ENCODE measurements around the gene PCID2.
A peak's percentile ranks its signal among the peaks of the same experiment; 100 is the strongest.
"Not testable (repeated sequence)": the region's sequence is repeated elsewhere in the genome, so short reads cannot be mapped to it uniquely, and the experiment has no call there.

PCID2 gene

DNA sequence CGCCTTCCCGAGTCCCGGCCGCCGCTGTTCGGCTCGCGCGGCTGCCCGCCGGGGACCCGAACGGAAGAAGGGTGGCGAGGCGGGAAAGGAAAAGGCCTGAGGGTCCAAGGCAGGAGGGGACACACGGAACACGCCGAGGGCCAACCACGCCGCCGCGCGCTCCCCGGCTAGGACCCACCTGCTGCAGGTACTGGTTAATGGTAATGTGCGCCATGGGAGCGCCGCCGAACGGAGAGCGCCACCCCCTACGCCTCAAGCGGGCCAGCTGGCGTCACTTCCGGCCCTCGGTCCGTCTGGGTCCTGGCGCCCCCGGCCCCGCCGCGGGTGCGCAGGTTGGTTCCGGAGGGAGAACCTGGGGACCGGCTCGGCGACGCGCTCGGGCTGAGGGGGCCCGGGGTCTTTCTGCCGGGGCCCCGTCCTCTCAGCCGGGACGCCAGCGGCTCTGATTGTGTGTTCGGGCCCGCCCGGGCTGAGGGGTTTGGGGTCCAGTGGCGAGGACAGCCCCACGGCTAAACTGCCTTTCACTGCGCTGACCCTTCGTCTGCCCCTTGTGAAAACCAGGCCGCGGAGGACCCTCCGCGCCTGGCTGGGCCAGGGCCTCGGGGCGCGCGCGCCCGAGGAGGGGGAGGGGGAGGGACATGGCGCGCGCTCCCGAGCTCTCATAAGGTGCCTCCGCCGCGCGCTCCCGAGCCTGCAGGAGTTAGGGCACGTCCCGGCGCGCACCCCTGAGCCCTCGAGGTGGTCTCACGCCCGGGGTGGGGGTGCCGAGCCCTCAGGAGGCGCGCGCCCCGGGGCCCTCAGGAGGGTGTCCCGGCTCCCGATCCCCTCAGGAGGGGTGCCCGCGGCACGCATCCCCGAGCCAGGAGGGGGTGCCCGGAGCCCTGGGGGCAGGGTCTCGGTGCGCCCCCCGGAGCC lies at the start of gene PCID2:
Gene PCID2 (minus strand): TSS at position 249 of the 915 bp plus-strand sequence. CDS start 35 bp downstream, at position 214.
- Mint-ChIP-seq H3K4me3 (peak within 1 kb of the TSS; percentile 92), H3K27me3 (no peaks in the 10 kb centered on the region), H3K4me1 (ENCODE audit: low read depth) (peaks cover 41% of the 10 kb centered on the region), H3K36me3 (ENCODE audit: low read depth) (peaks cover 74% of the 10 kb centered on the region), H3K9me3 (no peaks in the 10 kb centered on the region), H3K27ac (peak within 1 kb of the TSS; percentile 92)
- peak; percentile 97 for DNase-seq

DNA sequence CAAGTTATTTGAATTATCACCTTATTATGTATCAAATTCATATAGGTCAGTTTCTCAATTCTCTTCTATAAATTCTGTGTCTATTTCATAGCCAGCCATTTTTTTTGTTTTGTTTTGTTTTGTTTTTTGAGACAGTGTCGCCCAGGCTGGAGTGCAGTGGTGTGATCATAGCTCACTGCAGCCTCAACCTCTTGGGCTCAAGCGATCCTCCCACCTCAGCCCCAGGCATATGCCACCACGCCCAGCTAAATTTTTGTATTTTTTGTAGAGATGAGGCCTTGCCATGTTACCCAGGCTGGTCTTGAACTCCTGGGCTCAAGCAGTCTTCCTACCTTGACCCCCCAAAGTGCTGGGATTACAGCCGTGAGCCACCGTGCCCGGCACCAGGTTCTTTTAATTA lies 49.4 kb upstream of the PCID2 start:
- H3K9me3 Mint-ChIP-seq; H3K27me3 Mint-ChIP-seq; DNase-seq; H3K4me3 Mint-ChIP-seq; H3K27ac Mint-ChIP-seq; H3K4me1 Mint-ChIP-seq (ENCODE audit: low read depth): not testable (repeated sequence)
- H3K36me3 Mint-ChIP-seq (ENCODE audit: low read depth): peaks cover 88% of the 10 kb centered on the region

DNA sequence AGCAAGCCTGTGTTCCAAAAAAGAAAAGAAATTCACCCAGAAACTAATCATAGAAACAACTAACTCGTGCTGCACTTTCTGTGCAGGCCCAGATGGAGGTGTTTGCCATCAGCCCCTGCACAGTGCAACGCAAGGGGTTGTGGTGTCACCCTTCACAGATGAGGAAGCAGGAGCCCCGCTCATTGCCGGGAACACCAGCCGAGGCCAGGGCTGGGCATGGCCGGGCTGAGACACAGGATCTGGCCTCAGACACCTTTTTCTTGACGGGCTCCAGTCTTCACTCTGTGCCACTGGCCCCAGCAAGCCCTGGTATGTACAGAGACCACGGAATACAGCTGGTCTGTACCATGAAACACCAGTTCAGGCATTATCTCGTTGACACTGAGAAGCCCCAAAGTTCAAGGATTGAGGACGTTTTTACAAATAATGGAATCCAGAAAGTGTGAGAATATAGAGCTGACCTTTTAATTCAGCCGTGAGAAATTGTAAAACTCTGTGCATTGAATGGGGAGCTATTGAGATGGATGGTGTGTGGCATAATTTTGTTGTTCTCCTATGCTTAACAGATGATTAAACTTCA lies 44.1 kb upstream of the PCID2 start:
- Mint-ChIP-seq H3K36me3 (ENCODE audit: low read depth) (peaks cover 93% of the 10 kb centered on the region), H3K27me3 (no peaks in the 10 kb centered on the region), H3K27ac (no peak overlapping the region), H3K9me3 (no peaks in the 10 kb centered on the region), H3K4me1 (ENCODE audit: low read depth) (no peaks in the 10 kb centered on the region), H3K4me3 (no peak overlapping the region)
- DNase-seq: no peak

DNA sequence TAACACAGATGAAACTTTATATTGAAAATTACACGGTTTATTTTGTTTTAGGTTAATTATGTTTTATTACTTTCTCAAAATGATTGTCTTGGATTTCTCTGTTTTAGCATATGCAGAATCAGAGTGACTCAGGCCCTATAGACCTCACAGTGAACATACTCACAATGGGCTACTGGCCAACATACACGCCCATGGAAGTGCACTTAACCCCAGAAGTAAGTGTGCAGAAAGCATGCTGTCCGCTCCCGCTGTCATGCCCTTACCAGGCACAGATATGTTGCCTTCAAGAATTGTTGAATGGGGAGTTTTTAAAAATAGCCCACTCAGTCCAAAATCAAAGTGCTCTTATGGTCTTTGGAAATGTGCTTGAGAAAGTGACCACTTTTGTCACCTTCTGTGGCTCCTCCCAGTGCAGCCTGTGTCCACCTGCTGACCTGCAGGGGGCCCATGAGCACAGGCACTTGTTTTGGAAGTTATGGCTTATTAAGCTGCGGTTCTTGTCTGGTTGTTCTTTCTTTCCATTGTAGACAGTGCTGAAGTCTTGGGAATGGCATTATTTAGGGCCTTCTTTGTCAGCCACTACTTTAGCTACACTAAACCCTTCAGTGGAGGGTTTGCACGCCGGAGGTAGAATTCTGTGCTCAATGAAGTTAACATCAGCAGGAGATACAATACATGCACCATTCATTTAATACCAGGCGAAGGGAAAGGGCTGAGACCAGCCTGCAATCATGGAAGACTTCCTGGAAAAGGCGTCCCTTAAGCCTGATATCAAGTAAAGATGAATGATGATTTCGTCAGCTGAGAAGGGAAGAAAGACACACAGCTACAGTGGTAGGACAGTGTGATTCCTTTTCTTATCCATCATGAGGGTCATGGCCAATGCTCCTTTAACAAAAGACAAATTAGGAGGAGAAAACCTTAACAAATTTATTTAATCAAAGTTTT lies 37.7 kb upstream of the PCID2 start:
- no peak for DNase-seq
- Mint-ChIP-seq H3K9me3 (no peaks in the 10 kb centered on the region), H3K27ac (no peak overlapping the region), H3K4me3 (no peak overlapping the region), H3K4me1 (ENCODE audit: low read depth) (no peaks in the 10 kb centered on the region), H3K36me3 (ENCODE audit: low read depth) (peaks cover 99% of the 10 kb centered on the region), H3K27me3 (no peaks in the 10 kb centered on the region)

DNA sequence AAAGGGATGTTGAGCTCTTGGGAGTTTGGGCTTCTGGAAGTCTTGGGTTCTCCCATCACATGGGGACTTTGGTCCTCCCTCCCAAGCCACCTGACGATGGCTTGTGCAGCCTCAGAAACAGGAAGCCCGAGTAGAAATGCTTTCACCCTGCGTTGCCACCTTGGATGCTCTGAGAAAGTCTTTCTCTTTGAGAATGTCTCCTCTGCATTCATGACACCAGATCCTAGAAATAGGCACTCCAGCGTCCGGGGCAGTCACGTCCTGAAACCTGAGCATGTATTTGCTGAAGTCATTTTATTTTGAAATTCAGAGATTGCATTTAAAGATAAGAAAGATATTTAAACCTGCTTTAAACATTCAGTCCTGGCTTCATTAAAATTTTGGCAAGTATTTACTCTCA lies 35.4 kb upstream of the PCID2 start:
- H3K36me3 Mint-ChIP-seq (ENCODE audit: low read depth): peaks cover 99% of the 10 kb centered on the region
- H3K9me3 Mint-ChIP-seq: no peaks in the 10 kb centered on the region
- no peak for DNase-seq
- no peak overlapping the region for H3K4me3 Mint-ChIP-seq
- H3K27me3 Mint-ChIP-seq: no peaks in the 10 kb centered on the region
- H3K27ac Mint-ChIP-seq: no peak overlapping the region
- H3K4me1 Mint-ChIP-seq (ENCODE audit: low read depth): no peaks in the 10 kb centered on the region

DNA sequence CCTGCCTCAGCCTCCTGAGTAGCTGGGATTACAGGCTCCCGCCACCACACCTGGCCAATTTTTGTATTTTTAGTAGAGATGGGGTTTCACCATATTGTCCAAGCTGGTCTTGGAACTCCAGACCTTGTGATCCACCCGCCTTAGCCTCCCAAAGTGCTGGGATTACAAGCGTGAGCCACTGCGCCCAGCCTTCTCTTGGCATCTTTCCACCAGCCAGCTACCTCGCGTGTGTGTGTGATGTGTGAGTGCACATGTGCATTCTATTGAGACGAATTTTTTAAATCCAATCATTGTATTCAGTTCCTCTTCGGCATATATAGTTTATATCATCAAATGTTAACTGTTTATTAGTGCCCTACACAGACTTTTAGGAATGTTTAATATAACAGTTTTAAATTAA lies 33.2 kb upstream of the PCID2 start:
- not testable (repeated sequence) for H3K27ac Mint-ChIP-seq; H3K4me1 Mint-ChIP-seq (ENCODE audit: low read depth); H3K9me3 Mint-ChIP-seq; H3K27me3 Mint-ChIP-seq; H3K4me3 Mint-ChIP-seq; DNase-seq
- H3K36me3 Mint-ChIP-seq (ENCODE audit: low read depth): peaks cover 96% of the 10 kb centered on the region

DNA sequence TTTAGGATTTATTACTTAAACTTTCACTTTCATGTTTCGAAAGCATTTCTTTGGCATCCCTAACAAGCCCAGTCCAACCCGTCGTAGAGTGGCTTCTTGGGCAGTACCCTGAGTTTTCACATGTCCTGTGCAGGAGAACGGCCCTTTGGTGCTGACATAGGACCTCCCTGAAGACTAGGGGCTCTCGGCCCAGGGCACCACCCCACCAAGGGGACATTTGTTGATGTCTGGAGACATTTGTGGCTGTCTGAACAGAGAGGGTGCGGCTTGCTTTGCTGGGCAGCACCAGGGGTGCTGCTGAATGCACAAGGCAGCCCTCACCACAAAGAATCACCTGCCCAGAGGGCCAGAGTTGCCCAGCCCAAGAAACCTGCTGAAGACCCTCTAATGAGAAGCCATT lies 31.5 kb upstream of the PCID2 start:
- Mint-ChIP-seq H3K4me1 (ENCODE audit: low read depth) (no peaks in the 10 kb centered on the region), H3K27ac (no peak overlapping the region), H3K4me3 (no peak overlapping the region), H3K27me3 (no peaks in the 10 kb centered on the region), H3K9me3 (no peaks in the 10 kb centered on the region), H3K36me3 (ENCODE audit: low read depth) (peaks cover 96% of the 10 kb centered on the region)
- no peak for DNase-seq

DNA sequence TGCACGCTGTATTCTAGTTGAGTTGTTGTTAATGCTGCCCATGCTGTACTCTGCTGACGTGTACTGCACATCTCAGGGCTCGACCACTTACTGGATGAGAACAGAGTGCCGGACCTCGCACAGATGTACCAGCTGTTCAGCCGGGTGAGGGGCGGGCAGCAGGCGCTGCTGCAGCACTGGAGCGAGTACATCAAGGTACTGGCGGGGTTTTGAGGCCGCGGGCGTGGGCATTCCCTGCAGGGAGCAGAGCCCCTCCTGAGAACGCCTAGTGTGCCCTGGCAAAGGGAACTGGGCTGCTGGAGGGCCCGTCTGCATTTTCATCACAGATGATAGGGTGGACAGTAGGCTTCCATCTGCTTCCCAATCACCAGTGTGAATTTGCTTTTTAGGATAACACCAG lies 30.9 kb upstream of the PCID2 start:
- no peaks in the 10 kb centered on the region for H3K9me3 Mint-ChIP-seq
- H3K27ac Mint-ChIP-seq: no peak overlapping the region
- no peaks in the 10 kb centered on the region for H3K27me3 Mint-ChIP-seq
- no peak overlapping the region for H3K4me3 Mint-ChIP-seq
- DNase-seq: no peak
- H3K36me3 Mint-ChIP-seq (ENCODE audit: low read depth): peaks cover 96% of the 10 kb centered on the region
- H3K4me1 Mint-ChIP-seq (ENCODE audit: low read depth): no peaks in the 10 kb centered on the region

DNA sequence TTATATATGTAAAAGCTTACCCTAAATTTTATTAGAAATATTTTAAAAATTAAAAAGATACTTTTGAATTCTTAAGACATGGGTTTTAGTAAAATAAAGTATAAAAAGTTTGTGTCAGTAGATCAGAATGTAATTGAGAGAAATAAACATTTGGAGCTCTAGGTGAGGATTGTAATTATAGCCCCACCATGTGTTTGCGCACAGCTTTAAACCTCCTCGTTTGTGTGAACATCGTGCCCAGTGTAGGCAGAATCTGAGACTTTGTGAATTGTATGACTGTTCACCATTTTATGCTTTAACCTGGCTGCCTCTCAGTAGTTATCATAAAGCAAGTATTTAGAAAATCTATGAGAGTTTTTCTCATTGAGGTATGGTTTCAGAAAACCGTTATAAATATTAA lies 30.1 kb upstream of the PCID2 start:
- H3K4me3 Mint-ChIP-seq: no peak overlapping the region
- no peak overlapping the region for H3K27ac Mint-ChIP-seq
- no peak for DNase-seq
- H3K27me3 Mint-ChIP-seq: no peaks in the 10 kb centered on the region
- H3K9me3 Mint-ChIP-seq: no peaks in the 10 kb centered on the region
- H3K4me1 Mint-ChIP-seq (ENCODE audit: low read depth): no peaks in the 10 kb centered on the region
- H3K36me3 Mint-ChIP-seq (ENCODE audit: low read depth): peaks cover 96% of the 10 kb centered on the region

DNA sequence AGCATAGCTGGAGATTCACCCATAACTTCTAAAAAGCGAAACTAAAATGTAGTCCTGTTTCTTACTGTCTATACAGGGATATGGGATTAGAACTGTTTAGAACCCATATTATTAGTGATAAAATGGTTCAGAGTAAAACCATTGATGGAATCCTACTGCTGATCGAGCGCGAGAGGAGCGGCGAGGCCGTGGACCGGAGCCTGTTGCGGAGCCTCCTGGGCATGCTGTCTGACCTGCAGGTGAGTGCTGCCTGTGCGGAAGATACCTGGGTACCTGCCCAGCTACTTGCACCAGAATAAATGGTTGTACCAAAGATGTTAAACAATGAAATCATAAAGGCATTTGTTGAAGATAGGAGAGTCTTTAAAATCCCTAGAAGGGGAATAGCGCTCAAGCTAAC lies 24.6 kb upstream of the PCID2 start:
- H3K4me1 Mint-ChIP-seq (ENCODE audit: low read depth): no peaks in the 10 kb centered on the region
- no peak overlapping the region for H3K27ac Mint-ChIP-seq
- no peaks in the 10 kb centered on the region for H3K27me3 Mint-ChIP-seq
- no peak overlapping the region for H3K4me3 Mint-ChIP-seq
- no peaks in the 10 kb centered on the region for H3K9me3 Mint-ChIP-seq
- no peak for DNase-seq
- H3K36me3 Mint-ChIP-seq (ENCODE audit: low read depth): peaks cover 94% of the 10 kb centered on the region

DNA sequence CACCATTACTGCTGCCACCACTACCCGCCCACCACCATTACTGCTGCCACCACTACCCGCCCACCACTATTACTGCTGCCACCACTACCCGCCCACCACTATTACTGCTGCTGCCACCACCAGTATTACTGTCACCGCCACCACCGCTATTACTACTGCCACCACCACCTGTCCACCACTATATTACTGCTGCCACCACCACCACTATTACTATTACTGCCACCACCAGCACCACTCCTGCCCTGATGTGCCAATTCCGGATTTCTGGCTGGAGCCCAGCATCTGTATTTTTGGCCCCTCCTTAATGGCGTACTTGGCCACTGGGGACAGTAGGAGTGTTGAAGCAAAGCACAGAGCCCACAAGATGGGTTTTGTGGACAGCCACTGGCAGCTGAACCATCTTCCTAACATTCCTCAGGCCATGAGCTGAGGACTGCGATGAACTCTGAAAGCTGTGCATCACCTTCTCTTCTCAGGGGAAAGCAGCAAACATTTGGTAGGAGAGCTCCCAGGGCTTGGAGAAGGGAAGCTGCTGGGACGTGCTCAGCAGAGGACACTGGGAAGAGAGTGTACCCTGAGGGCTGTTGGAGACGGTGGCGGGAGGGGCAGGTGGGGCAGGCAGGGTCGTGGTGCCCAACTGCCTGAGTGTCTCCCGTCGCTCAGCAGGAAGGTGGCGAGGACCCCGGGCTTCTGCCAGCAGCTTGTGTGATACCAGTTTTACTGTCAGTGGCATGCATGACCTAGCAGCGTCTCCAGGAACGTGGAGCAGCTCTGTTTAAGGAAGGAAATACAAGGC lies 23.9 kb upstream of the PCID2 start:
- H3K4me3 Mint-ChIP-seq: no peak overlapping the region
- peaks cover 94% of the 10 kb centered on the region for H3K36me3 Mint-ChIP-seq (ENCODE audit: low read depth)
- H3K4me1 Mint-ChIP-seq (ENCODE audit: low read depth): no peaks in the 10 kb centered on the region
- no peaks in the 10 kb centered on the region for H3K27me3 Mint-ChIP-seq
- no peak overlapping the region for H3K27ac Mint-ChIP-seq
- no peaks in the 10 kb centered on the region for H3K9me3 Mint-ChIP-seq
- DNase-seq: no peak

DNA sequence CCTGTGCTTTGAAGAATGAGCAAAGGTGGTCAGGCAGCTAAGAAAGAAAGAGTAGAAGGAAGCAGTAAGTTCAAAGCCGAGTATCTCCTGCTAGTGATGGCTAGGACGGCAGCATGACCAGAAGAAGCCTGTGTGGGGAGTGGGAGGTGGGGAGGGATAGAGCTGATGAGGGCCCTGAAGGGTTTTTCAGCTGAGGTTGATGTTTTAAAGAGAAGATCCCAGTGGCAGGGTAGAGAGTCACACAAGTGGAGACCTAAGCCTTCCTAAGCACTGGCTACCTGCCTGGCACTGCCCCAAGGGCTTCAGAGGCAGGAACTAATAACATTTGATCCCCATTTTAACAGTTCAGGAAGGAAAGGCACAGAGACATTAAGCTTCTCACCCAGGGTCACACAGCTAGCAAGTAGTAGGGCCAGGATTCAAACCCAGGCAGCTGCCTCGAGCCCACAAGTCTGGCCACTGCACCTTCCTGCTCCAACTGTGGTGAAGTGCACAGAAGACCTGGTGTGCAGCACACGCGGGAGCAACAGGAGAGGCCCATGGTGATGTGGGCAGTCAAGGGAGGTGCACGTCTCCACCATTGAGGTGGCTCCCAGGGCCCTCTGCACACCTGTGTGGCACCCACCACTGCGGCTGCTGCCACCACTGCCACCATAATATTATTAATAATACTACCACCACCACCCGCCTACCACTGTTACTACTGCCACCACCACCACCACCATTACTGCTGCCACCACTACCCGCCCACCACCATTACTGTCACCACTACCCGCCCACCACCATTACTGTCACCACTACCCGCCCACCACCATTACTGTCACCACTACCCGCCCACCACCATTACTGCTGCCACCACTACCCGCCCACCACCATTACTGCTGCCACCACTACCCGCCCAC lies 23.1 kb upstream of the PCID2 start:
- Mint-ChIP-seq H3K27ac (peak overlapping the region; percentile 72), H3K27me3 (no peaks in the 10 kb centered on the region), H3K4me1 (ENCODE audit: low read depth) (no peaks in the 10 kb centered on the region), H3K4me3 (no peak overlapping the region), H3K36me3 (ENCODE audit: low read depth) (peaks cover 94% of the 10 kb centered on the region), H3K9me3 (no peaks in the 10 kb centered on the region)
- DNase-seq: no peak

DNA sequence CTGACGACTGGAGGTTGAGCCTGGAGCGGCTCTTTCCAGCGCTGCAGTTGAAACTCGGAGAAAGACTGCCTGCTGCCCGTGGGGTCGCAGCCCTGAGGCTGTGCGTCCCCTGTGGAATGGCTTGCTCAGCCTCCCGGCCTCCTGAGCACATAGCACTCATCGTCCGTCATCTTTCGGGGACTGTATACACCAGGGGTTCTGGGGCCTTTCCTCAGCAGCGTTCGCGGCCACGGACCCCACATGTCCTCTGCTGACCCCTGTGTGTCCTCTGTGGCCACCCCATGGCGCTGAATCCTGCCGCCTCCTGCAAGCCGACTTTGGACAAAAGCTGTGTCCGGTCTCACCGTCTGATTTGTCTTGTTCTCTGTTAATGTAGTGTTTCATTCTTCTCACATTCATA lies 21.3 kb upstream of the PCID2 start:
- peaks cover 94% of the 10 kb centered on the region for H3K36me3 Mint-ChIP-seq (ENCODE audit: low read depth)
- no peak overlapping the region for H3K27ac Mint-ChIP-seq
- no peaks in the 10 kb centered on the region for H3K9me3 Mint-ChIP-seq
- H3K4me3 Mint-ChIP-seq: no peak overlapping the region
- H3K4me1 Mint-ChIP-seq (ENCODE audit: low read depth): no peaks in the 10 kb centered on the region
- DNase-seq: no peak
- H3K27me3 Mint-ChIP-seq: no peaks in the 10 kb centered on the region

Data from activated T-cell treated with anti-CD3 and anti-CD28 coated beads, Interleukin-2, amount 50 U/mL, for 24 hours (primary cell).